Astrocyte (in vitro differentiated cells and primary cell): ENCODE measurements around the gene AHR. TPM values are rescaled to one million over a fixed set of nuclear protein-coding genes. Genes with fewer than 3 reads are reported as not detected.

Experiments
- DNase-seq: peaks from one replicate; pipeline ENCODE4 v3.0.0-alpha.2; 2010; ENCODE audit warnings: low read depth
- FAIRE-seq: peaks from 2 replicates; lab custom pipeline; 2011; peaks lifted over from hg19 to GRCh38; lab: Jason Lieb, UNC
- H2AFZ ChIP-seq: 2 replicates; pipeline ENCODE4 v1.6.0; 2012; ENCODE audit warnings: low read depth, low read length, inconsistent platforms
- H3K27ac ChIP-seq: 2 replicates; pipeline ENCODE4 v1.5.1; 2011; ENCODE audit warnings: low read depth, low read length, inconsistent platforms
- H3K27me3 ChIP-seq: 2 replicates; pipeline ENCODE4 v1.6.0; 2011; ENCODE audit warnings: low read length, inconsistent platforms; ENCODE audit not compliant: insufficient read depth
- H3K36me3 ChIP-seq: 2 replicates; pipeline ENCODE4 v1.5.1; 2011; ENCODE audit warnings: low read length, inconsistent platforms; ENCODE audit not compliant: insufficient read depth
- H3K4me1 ChIP-seq: 2 replicates; pipeline ENCODE4 v1.5.1; 2011; ENCODE audit warnings: low read length, inconsistent platforms; ENCODE audit not compliant: insufficient read depth
- H3K4me2 ChIP-seq: 2 replicates; pipeline ENCODE4 v1.6.0; 2012; ENCODE audit warnings: low read length, inconsistent platforms
- H3K4me3 ChIP-seq: 2 replicates; pipeline ENCODE4 v1.5.1; 2011; ENCODE audit warnings: low read depth, mild to moderate bottlenecking, low read length, inconsistent platforms; ENCODE audit not compliant: insufficient read depth
- H3K79me2 ChIP-seq: 2 replicates; pipeline ENCODE4 v1.6.0; 2012; ENCODE audit warnings: mild to moderate bottlenecking, low read length, inconsistent platforms; ENCODE audit not compliant: insufficient read depth
- H3K9ac ChIP-seq: 2 replicates; pipeline ENCODE4 v1.6.0; 2012; ENCODE audit warnings: mild to moderate bottlenecking, low read length, inconsistent platforms
- H3K9me3 ChIP-seq: 2 replicates; pipeline ENCODE4 v1.5.1; 2012; ENCODE audit warnings: low read depth, mild to moderate bottlenecking, low read length, inconsistent platforms; ENCODE audit not compliant: insufficient read depth
- H4K20me1 ChIP-seq: 2 replicates; pipeline ENCODE4 v1.6.0; 2012; ENCODE audit warnings: low read length, inconsistent platforms; ENCODE audit not compliant: insufficient read depth
- H3K27ac Mint-ChIP-seq: one replicate; pipeline ENCODE4 v1.8.0; 2021; ENCODE audit warnings: mild to moderate bottlenecking, mixed read lengths; ENCODE audit not compliant: unreplicated experiment
- H3K27me3 Mint-ChIP-seq: one replicate; pipeline ENCODE4 v1.8.0; 2021; ENCODE audit warnings: low read depth, mixed read lengths; ENCODE audit not compliant: unreplicated experiment
- H3K36me3 Mint-ChIP-seq: one replicate; pipeline ENCODE4 v1.8.0; 2021; ENCODE audit warnings: low read depth, mixed read lengths; ENCODE audit not compliant: unreplicated experiment
- H3K4me1 Mint-ChIP-seq: one replicate; pipeline ENCODE4 v1.8.0; 2021; ENCODE audit warnings: low read depth, mixed read lengths; ENCODE audit not compliant: unreplicated experiment
- H3K4me3 Mint-ChIP-seq: one replicate; pipeline ENCODE4 v1.8.0; 2021; ENCODE audit warnings: mild to moderate bottlenecking, moderate library complexity, mixed read lengths; ENCODE audit not compliant: unreplicated experiment
- H3K9me3 Mint-ChIP-seq: one replicate; pipeline ENCODE4 v1.8.0; 2021; ENCODE audit warnings: mild to moderate bottlenecking, mixed read lengths; ENCODE audit not compliant: unreplicated experiment
- EZH2 ChIP-seq: IDR thresholded peaks from 2 replicates; pipeline ENCODE4 v1.6.1; 2012; ENCODE audit warnings: mild to moderate bottlenecking, low read length, inconsistent platforms; ENCODE audit not compliant: insufficient read depth
- total RNA-seq: library from RNA; stranded (reverse); gene quantifications from 2 replicates; pipeline ENCODE4 v1.2.1, GENCODE V29; 2021
- TF ChIP-seq, protein P1 (sequence below): IDR thresholded peaks from 2 replicates; pipeline ENCODE4 v1.5.1; 2011; ENCODE audit warnings: low read depth, mild to moderate bottlenecking, inconsistent platforms, low read length, moderate library complexity; ENCODE audit not compliant: insufficient read depth

The AHR gene
- total RNA-seq, 1 donor from 2014 or later, result 48.1 TPM

DNA sequence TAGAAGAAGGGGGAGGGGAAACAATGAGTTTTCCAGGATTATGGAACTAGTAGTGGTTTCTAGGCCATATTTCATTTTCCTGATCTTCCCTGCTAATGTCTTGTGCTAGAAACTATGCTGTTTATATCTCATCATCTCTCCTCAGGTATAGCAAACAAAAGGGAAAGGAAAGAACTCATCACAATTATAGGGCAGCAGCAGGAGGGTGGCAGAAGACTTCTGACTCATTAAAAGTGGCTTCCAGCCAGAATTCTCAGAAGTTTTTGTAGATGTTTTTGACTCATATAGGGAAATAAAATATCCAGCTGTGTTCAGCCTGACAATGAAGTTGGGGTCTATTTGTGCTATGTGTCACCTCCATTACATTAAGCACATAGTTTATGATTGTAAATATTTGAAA, 6.5 kb downstream of the AHR start:
- FAIRE-seq (peak; percentile 50), DNase-seq (peak; percentile 82)
- TF ChIP-seq, protein P1, sequence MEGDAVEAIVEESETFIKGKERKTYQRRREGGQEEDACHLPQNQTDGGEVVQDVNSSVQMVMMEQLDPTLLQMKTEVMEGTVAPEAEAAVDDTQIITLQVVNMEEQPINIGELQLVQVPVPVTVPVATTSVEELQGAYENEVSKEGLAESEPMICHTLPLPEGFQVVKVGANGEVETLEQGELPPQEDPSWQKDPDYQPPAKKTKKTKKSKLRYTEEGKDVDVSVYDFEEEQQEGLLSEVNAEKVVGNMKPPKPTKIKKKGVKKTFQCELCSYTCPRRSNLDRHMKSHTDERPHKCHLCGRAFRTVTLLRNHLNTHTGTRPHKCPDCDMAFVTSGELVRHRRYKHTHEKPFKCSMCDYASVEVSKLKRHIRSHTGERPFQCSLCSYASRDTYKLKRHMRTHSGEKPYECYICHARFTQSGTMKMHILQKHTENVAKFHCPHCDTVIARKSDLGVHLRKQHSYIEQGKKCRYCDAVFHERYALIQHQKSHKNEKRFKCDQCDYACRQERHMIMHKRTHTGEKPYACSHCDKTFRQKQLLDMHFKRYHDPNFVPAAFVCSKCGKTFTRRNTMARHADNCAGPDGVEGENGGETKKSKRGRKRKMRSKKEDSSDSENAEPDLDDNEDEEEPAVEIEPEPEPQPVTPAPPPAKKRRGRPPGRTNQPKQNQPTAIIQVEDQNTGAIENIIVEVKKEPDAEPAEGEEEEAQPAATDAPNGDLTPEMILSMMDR, result no peak
- no peak for TF ChIP-seq EZH2
- no peak overlapping the region for H3K9ac ChIP-seq
- no peaks in the 10 kb centered on the region for H3K27me3 ChIP-seq
- peaks cover 49% of the 10 kb centered on the region for H4K20me1 ChIP-seq
- H3K9me3 ChIP-seq, result no peaks in the 10 kb centered on the region
- H2AFZ ChIP-seq, result no peak overlapping the region
- peaks cover 100% of the 10 kb centered on the region for H3K79me2 ChIP-seq
- peaks cover 16% of the 10 kb centered on the region for H3K4me1 ChIP-seq
- Mint-ChIP-seq H3K27me3 (no peaks in the 10 kb centered on the region), H3K9me3 (no peaks in the 10 kb centered on the region), H3K4me1 (peaks cover 18% of the 10 kb centered on the region), H3K27ac (no peak overlapping the region), H3K36me3 (no peaks in the 10 kb centered on the region), H3K4me3 (peak overlapping the region; percentile 54)
- H3K4me2 ChIP-seq, result peak overlapping the region; percentile 70
- peak overlapping the region; percentile 15 for H3K4me3 ChIP-seq
- H3K27ac ChIP-seq, result peak overlapping the region; percentile 41
- H3K36me3 ChIP-seq, result no peaks in the 10 kb centered on the region

GRCh38 chr7:17305387-17306171, 7.1 kb downstream of the AHR start:
- Mint-ChIP-seq H3K36me3 (no peaks in the 10 kb centered on the region), H3K27ac (no peak overlapping the region), H3K4me1 (peaks cover 18% of the 10 kb centered on the region), H3K27me3 (no peaks in the 10 kb centered on the region), H3K4me3 (no peak overlapping the region), H3K9me3 (no peaks in the 10 kb centered on the region)
- Histone ChIP-seq H3K27me3 (no peaks in the 10 kb centered on the region), H3K4me1 (peaks cover 16% of the 10 kb centered on the region), H3K36me3 (no peaks in the 10 kb centered on the region), H3K4me3 (no peak overlapping the region), H4K20me1 (peaks cover 45% of the 10 kb centered on the region), H3K4me2 (peak overlapping the region; percentile 70), H2AFZ (no peak overlapping the region), H3K27ac (peak overlapping the region; percentile 41), H3K79me2 (peaks cover 99% of the 10 kb centered on the region), H3K9ac (no peak overlapping the region), H3K9me3 (no peaks in the 10 kb centered on the region)
- no peak for TF ChIP-seq EZH2
- TF ChIP-seq, protein P1, result no peak
- FAIRE-seq, result peak; percentile 70
- no peak for DNase-seq

- Mint-ChIP-seq H3K9me3 (no peaks in the 10 kb centered on the region), H3K27ac (no peak overlapping the region), H3K4me1 (peaks cover 18% of the 10 kb centered on the region), H3K27me3 (no peaks in the 10 kb centered on the region), H3K36me3 (peaks cover 1% of the 10 kb centered on the region), H3K4me3 (no peak overlapping the region)
- H3K27ac ChIP-seq, result no peak overlapping the region
- peaks cover 16% of the 10 kb centered on the region for H3K4me1 ChIP-seq
- H4K20me1 ChIP-seq, result peaks cover 50% of the 10 kb centered on the region
- no peaks in the 10 kb centered on the region for H3K9me3 ChIP-seq
- no peak for DNase-seq
- H3K27me3 ChIP-seq, result no peaks in the 10 kb centered on the region
- peaks cover 9% of the 10 kb centered on the region for H3K36me3 ChIP-seq
- no peak overlapping the region for H3K4me3 ChIP-seq
- TF ChIP-seq, protein P1, result no peak
- no peak for TF ChIP-seq EZH2
- H3K4me2 ChIP-seq, result no peak overlapping the region
- peaks cover 98% of the 10 kb centered on the region for H3K79me2 ChIP-seq
- no peak overlapping the region for H3K9ac ChIP-seq
- FAIRE-seq, result no peak
- no peak overlapping the region for H2AFZ ChIP-seq
These were observed 8.5 kb downstream of the AHR start for GRCh38 chr7:17307000-17307399.
